ENCODE data around the gene PKIG. TPM values are rescaled to one million over a fixed set of nuclear protein-coding genes. Genes with fewer than 3 reads are reported as not detected.

The PKIG gene
- total and polyA plus RNA-seq, 2 of the 8 experiments (the other 6 are each of a cell fraction or from before 2014, with no cell fraction given): 26.7 to 34.3 TPM

DNA sequence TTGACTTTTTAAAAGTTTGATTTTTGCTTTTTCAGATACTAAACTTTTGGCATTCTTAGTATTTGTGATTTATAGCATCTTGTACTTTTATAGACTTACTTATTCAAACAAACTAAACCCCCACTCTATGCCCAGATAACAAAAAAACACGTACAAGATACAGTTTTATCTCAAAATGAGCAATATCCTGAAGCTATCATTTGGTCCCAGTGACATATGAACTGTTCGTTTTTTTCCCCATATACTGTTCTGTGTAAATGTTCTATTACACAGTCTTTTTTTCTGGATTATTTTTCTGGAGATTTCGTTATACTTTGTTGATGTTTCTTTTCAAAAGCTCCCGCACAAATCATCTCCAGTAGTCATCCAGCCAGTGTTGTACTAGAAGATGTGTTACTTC, 33.3 kb upstream of the PKIG start:
- Histone ChIP-seq H2AK5ac (ENCODE audit: low read depth, low read length) (no peak overlapping the region), H3K18ac (ENCODE audit: extremely low read depth, low read length) (no peak overlapping the region), H3K9me3 (ENCODE audit: insufficient read depth in 2 of 2, low read depth in 1 of 2, low read length in 1 of 2) (no peaks in the 10 kb centered on the region), H2AFZ (ENCODE audit: low read length) (no peak overlapping the region), H2BK120ac (replicated peaks; ENCODE audit: low read depth, low read length) (no peak overlapping the region), H3K36me3 (ENCODE audit: control insufficient read depth in 2 of 4, insufficient read depth in 4 of 4, low read length in 3 of 4) (no peaks in the 10 kb centered on the region), H3K27ac (ENCODE audit: low read depth, low read length) (no peak overlapping the region), H4K91ac (replicated peaks; ENCODE audit: insufficient read length, low read length) (no peak overlapping the region), H3K79me1 (ENCODE audit: low read depth, low read length) (peaks cover 2% of the 10 kb centered on the region), H3K56ac (replicated peaks; ENCODE audit: insufficient read length, low read depth, low read length) (no peak overlapping the region), H4K5ac (ENCODE audit: insufficient read length, low read depth, low read length) (no peak overlapping the region), H3K4me3 (ENCODE audit: extremely low read depth in 1 of 4, insufficient read depth in 2 of 4, low read depth in 3 of 4, low read length in 4 of 4) (no peak overlapping the region), H3K9ac (replicated peaks in 1 of 4; ENCODE audit: extremely low read depth in 1 of 4, low read depth in 3 of 4, low read length in 3 of 4) (no peak overlapping the region), H2BK15ac (ENCODE audit: low read length) (no peak overlapping the region), H3K4ac (replicated peaks; ENCODE audit: insufficient read length, low read depth, low read length) (no peak overlapping the region), H2BK12ac (ENCODE audit: low read depth, low read length) (no peak overlapping the region), H3K14ac (ENCODE audit: insufficient read length) (no peak overlapping the region), H3K23me2 (ENCODE audit: low read depth, low read length) (no peaks in the 10 kb centered on the region), H2BK5ac (ENCODE audit: low read depth, low read length) (no peak overlapping the region), H2BK20ac (ENCODE audit: low read length) (no peak overlapping the region), H3K27me3 (replicated peaks in 1 of 4; ENCODE audit: control insufficient read depth in 3 of 4, extremely low read depth in 1 of 4, insufficient read depth in 3 of 4, low read length in 3 of 4) (no peaks in the 10 kb centered on the region), H3K23ac (ENCODE audit: insufficient read length) (no peak overlapping the region), H3K4me1 (replicated peaks in 1 of 4; ENCODE audit: control insufficient read depth in 3 of 4, insufficient read depth in 4 of 4, low read length in 3 of 4) (no peaks in the 10 kb centered on the region), H4K8ac (ENCODE audit: extremely low read depth, insufficient read depth, low read length) (no peak overlapping the region), H4K20me1 (replicated peaks in 1 of 2; ENCODE audit: control insufficient read depth in 1 of 2, insufficient read depth in 2 of 2, low read length in 2 of 2) (peaks cover 0 to 3% of the 10 kb centered on the region in 2 experiments), H3K79me2 (ENCODE audit: control insufficient read depth in 1 of 2, insufficient read depth in 2 of 2, low read length in 2 of 2) (no peaks in the 10 kb centered on the region), H3K4me2 (ENCODE audit: insufficient read depth in 1 of 2, low read depth in 2 of 2, low read length in 2 of 2) (no peak overlapping the region)
- ChIA-PET POLR2A (ENCODE audit: partially characterized antibody) (no interaction called here), CTCF (ENCODE audit: partially characterized antibody) (interaction anchor here (0.6 to 1.6 kb wide), 4 partner anchors 10 to 297 kb away, joined by 3 to 6 read pairs (median 6); no protein-coding TSS in a partner anchor)
- TF ChIP-seq NRF1 (IDR thresholded peaks at IDR 0.05; ENCODE audit: low read depth, low read length): no peak
- DNase-seq (ENCODE audit: low read depth in 1 of 2, low spot score in 2 of 2) (no peak), FAIRE-seq (no peak)
- 90% methylated on average over 4 of the region's 4 CpGs; no CpG with 5 or more reads in 1 of the 2 experiments for WGBS, 2 experiments (ENCODE audit: extremely low coverage in 1 of 2, insufficient coverage in 1 of 2, insufficient read length in 1 of 2, insufficient replicate concordance in 2 of 2, low coverage in 1 of 2, low lambda C conversion rate in 2 of 2, missing lambda C conversion rate in 1 of 2)
